Upper lobe of left lung (tissue), 6 donors: ENCODE data around the gene LCP1. TPM values are rescaled to one million over a fixed set of nuclear protein-coding genes. Genes with fewer than 3 reads are reported as not detected.
"Not testable (repeated sequence)": the region's sequence is repeated elsewhere in the genome, so short reads cannot be mapped to it uniquely, and the experiment has no call there.

Experiments
- ATAC-seq, 2 donors: fragments of 200-7000 bp; cut with Tn5 transposase; one replicate each; pipeline ENCODE4 v1.9.1; 2022; ENCODE audit warnings: mild to moderate bottlenecking in 2 of 2, moderate library complexity in 2 of 2; ENCODE audit not compliant: low FRiP score in 2 of 2
- DNase-seq, 2 donors: peaks; one replicate each; pipeline ENCODE4 v3.0.0-alpha.2; 2019 to 2020
- H3K27ac ChIP-seq, 4 donors: fragments of 200-600 bp; sonication (generic); one replicate each; pipeline ENCODE4 v1.5.1; 2016 to 2019
- H3K27me3 ChIP-seq, 4 donors: fragments of 200-600 bp; sonication (generic); one replicate each; pipeline ENCODE4 v1.5.1; 2017 to 2019
- H3K36me3 ChIP-seq, 4 donors: fragments of 200-600 bp; sonication (generic); one replicate each; pipeline ENCODE4 v1.5.1; 2016 to 2019
- H3K4me1 ChIP-seq, 4 donors: fragments of 200-600 bp; sonication (generic); one replicate each; pipeline ENCODE4 v1.5.1; 2018 to 2019
- H3K4me3 ChIP-seq, 4 donors: fragments of 200-600 bp; sonication (generic); one replicate each; pipeline ENCODE4 v1.5.1; 2017 to 2019; ENCODE audit warnings: mild to moderate bottlenecking in 2 of 4, moderate library complexity in 1 of 4
- H3K9me3 ChIP-seq, 4 donors: fragments of 200-600 bp; sonication (generic); one replicate each; pipeline ENCODE4 v1.5.1; 2018 to 2019
- EP300 ChIP-seq, 4 donors: sonication (generic); formaldehyde crosslinking; IDR thresholded peaks; one replicate each; pipeline ENCODE4 v1.5.1; 2017; ENCODE audit warnings: antibody characterized with exemption in 4 of 4, control low read depth in 2 of 4
- POLR2A ChIP-seq, 4 donors: fragments of 450-650 bp; IDR thresholded peaks; one replicate each; pipeline ENCODE4 v1.5.1; 2016 to 2017; ENCODE audit warnings: antibody characterized with exemption in 4 of 4, mild to moderate bottlenecking in 2 of 4
- POLR2AphosphoS5 ChIP-seq, 2 donors: sonication (generic); formaldehyde crosslinking; IDR thresholded peaks; one replicate each; pipeline ENCODE4 v1.5.1; 2017; ENCODE audit warnings: antibody characterized with exemption in 2 of 2
- WGBS, 2 donors: methylation state at CpG; one replicate each; pipeline ENCODE4 v1.1.5; 2017 to 2018; 5-methylcytosine and 5-hydroxymethylcytosine counted together
- total RNA-seq, 6 donors: library from RNA; depleted of rRNA in 4 of 6; stranded (reverse); fragments of >200 nt in 4 of 6; gene quantifications; one replicate each; pipeline versions ENCODE4 v1.1.0 to v1.2.1, GENCODE V29; 2016 to 2021
- TF ChIP-seq, protein P1 (sequence below), 6 experiments: fragments of 450-650 bp in 4 of 6; fragments of 200-600 bp in 2 of 6; sonication (generic) in 2 of 6; IDR thresholded peaks; one replicate each; pipeline ENCODE4 v1.5.1; 2016 to 2019; ENCODE audit warnings: antibody characterized with exemption in 6 of 6
- donor health status: DM: no; HTN: no; CAD: no; lungs with moderate emphysema.
- donor health status: DM: no; HTN: yes; CAD: no; lungs with severe emphysema.

Gene LCP1, protein sequence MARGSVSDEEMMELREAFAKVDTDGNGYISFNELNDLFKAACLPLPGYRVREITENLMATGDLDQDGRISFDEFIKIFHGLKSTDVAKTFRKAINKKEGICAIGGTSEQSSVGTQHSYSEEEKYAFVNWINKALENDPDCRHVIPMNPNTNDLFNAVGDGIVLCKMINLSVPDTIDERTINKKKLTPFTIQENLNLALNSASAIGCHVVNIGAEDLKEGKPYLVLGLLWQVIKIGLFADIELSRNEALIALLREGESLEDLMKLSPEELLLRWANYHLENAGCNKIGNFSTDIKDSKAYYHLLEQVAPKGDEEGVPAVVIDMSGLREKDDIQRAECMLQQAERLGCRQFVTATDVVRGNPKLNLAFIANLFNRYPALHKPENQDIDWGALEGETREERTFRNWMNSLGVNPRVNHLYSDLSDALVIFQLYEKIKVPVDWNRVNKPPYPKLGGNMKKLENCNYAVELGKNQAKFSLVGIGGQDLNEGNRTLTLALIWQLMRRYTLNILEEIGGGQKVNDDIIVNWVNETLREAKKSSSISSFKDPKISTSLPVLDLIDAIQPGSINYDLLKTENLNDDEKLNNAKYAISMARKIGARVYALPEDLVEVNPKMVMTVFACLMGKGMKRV
- total RNA-seq, result 100 to 1,000 TPM in 4 of 6 donors, 10 to 100 TPM in 2; 72.3 to 331 (median 129) TPM

- Histone ChIP-seq H3K9me3 (no peaks in the 10 kb centered on the region), H3K27ac (peak within 1 kb of the TSS; percentile 66 to 84 (median 77)), H3K4me1 (peaks cover 0 to 14% (median 6%) of the 10 kb centered on the region in 4 donors), H3K27me3 (no peaks in the 10 kb centered on the region), H3K36me3 (no peaks in the 10 kb centered on the region), H3K4me3 (peak within 1 kb of the TSS in 3 of 4 donors; percentile 34 to 46 (median 44))
- WGBS, 2 donors, result 60 to 66% methylated on average over 8 of the region's 8 CpGs
- DNase-seq, result peak in 1 of 2 donors; percentile 60
- TF ChIP-seq, protein P1, sequence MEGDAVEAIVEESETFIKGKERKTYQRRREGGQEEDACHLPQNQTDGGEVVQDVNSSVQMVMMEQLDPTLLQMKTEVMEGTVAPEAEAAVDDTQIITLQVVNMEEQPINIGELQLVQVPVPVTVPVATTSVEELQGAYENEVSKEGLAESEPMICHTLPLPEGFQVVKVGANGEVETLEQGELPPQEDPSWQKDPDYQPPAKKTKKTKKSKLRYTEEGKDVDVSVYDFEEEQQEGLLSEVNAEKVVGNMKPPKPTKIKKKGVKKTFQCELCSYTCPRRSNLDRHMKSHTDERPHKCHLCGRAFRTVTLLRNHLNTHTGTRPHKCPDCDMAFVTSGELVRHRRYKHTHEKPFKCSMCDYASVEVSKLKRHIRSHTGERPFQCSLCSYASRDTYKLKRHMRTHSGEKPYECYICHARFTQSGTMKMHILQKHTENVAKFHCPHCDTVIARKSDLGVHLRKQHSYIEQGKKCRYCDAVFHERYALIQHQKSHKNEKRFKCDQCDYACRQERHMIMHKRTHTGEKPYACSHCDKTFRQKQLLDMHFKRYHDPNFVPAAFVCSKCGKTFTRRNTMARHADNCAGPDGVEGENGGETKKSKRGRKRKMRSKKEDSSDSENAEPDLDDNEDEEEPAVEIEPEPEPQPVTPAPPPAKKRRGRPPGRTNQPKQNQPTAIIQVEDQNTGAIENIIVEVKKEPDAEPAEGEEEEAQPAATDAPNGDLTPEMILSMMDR (IDR thresholded peaks at IDR 0.05), result no peak
- TF ChIP-seq POLR2A (IDR thresholded peaks at IDR 0.05) (peak in 3 of 4 donors; percentile 50 to 90 (median 75)), EP300 (IDR thresholded peaks at IDR 0.05) (no peak), POLR2AphosphoS5 (IDR thresholded peaks at IDR 0.05) (peak; percentile 39 to 71)
- ATAC-seq, result peak; percentile 70 to 78
Measured at GRCh38 chr13:46181840-46182490, at the start of gene LCP1. Gene LCP1 (minus strand): TSS chr13:46182177. CDS start chr13:46159662, 22,515 bp downstream.

- Histone ChIP-seq H3K36me3 (no peaks in the 10 kb centered on the region), H3K4me1 (no peaks in the 10 kb centered on the region), H3K27me3 (no peaks in the 10 kb centered on the region), H3K27ac (no peak overlapping the region), H3K9me3 (no peaks in the 10 kb centered on the region), H3K4me3 (no peak overlapping the region)
- TF ChIP-seq, protein P1 (IDR thresholded peaks at IDR 0.05), result no peak
- TF ChIP-seq POLR2A (IDR thresholded peaks at IDR 0.05) (no peak), EP300 (IDR thresholded peaks at IDR 0.05) (no peak), POLR2AphosphoS5 (IDR thresholded peaks at IDR 0.05) (no peak)
- no peak for DNase-seq
- 92 to 94% methylated on average over 2 of the region's 2 CpGs for WGBS, 2 donors
- ATAC-seq, result no peak
Measured at GRCh38 chr13:46229251-46229650, 47.3 kb upstream of the LCP1 start.

- H3K4me1 ChIP-seq, H3K9me3 ChIP-seq, DNase-seq, H3K27ac ChIP-seq, H3K36me3 ChIP-seq, H3K27me3 ChIP-seq, H3K4me3 ChIP-seq, ATAC-seq: not testable (repeated sequence)
- 0% methylated on average over 2 of the region's 2 CpGs; no CpG with 5 or more reads in 1 of the 2 donors for WGBS, 2 donors
Measured at GRCh38 chr13:46220234-46220633, 38.3 kb upstream of the LCP1 start.

- H3K36me3 ChIP-seq, DNase-seq, H3K4me3 ChIP-seq, H3K27ac ChIP-seq, ATAC-seq, H3K27me3 ChIP-seq, H3K9me3 ChIP-seq: not testable (repeated sequence)
- peaks cover 0 to 19% (median 9%) of the 10 kb centered on the region in 4 donors for H3K4me1 ChIP-seq
- 75 to 84% methylated on average over 1 of the region's 1 CpG for WGBS, 2 donors
Measured at GRCh38 chr13:46214741-46215140, 32.8 kb upstream of the LCP1 start.

DNA sequence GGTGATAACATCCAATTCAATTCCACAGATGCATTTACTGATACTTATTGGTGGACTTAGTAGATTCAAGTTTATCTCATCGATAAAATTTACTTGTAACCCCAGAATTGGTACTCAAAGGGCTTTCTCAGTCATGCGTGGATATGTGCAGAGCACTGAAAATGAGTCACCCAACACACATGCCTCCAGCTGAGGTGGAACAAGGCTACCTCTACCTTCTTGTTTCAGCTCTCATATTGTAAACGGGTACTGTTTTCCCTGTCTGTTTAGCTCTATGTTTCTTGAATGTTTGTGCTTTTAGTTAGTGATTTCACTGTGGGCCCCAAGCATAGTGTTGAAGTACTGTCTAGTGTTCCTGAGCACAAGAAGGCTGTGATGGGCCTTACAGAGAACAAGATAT is 31.3 kb upstream of the LCP1 start:
- 88 to 98% methylated on average over 3 of the region's 3 CpGs for WGBS, 2 donors
- DNase-seq, result no peak
- no peak for TF ChIP-seq POLR2AphosphoS5 (IDR thresholded peaks at IDR 0.05)
- TF ChIP-seq POLR2A (IDR thresholded peaks at IDR 0.05), result no peak
- TF ChIP-seq, protein P1 (IDR thresholded peaks at IDR 0.05), result no peak
- no peak for TF ChIP-seq EP300 (IDR thresholded peaks at IDR 0.05)

More for the DNA sequence above, 31.3 kb upstream of the LCP1 start:
- H3K27ac ChIP-seq, result no peak overlapping the region
- no peaks in the 10 kb centered on the region for H3K36me3 ChIP-seq
- no peaks in the 10 kb centered on the region for H3K27me3 ChIP-seq
- H3K4me1 ChIP-seq, result peaks cover 0 to 19% (median 9%) of the 10 kb centered on the region in 4 donors
- H3K9me3 ChIP-seq, result no peaks in the 10 kb centered on the region
- no peak overlapping the region for H3K4me3 ChIP-seq
- ATAC-seq, result no peak
